ENCODE data around the gene PRAC2.

DNA sequence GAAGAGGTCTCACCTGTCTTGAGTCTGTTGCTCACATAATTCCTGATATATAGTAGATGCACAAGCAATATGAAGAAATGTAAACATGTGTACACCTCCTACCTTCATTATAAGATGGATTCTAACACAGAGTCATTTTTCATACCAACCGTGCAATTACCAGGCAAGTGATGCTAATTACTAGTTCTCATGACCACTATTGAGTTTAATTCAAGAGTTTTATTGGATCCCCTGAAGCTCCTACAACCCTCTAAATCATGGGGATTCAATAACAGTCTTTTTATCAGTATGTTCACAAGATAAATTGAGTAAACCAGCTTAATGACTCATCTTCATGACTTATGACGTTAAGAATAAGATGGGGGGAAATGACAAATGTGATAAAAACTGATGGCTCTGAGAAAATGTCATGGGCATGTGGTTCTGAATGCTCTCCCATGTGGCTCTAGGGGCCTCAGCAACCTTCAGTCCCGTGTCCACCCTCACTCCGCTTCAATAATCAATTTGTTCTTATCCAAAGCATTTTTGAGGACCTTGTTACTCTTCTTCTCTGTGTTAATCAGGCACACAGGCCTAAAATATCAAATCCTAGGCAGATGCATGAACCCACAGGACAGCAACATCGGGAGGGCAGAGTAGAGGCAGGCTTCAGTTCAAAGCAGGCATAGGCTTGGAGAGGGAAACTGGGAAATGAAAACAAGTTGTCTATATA, 43.4 kb upstream of the PRAC2 start:
- no peak for TF ChIP-seq REST (IDR thresholded peaks at IDR 0.05; ENCODE audit: insufficient read depth in 1 of 2, low read depth in 2 of 2, low read length in 2 of 2)
- no peak for TF ChIP-seq SIN3A (IDR thresholded peaks at IDR 0.05; ENCODE audit: borderline replicate concordance, insufficient read depth, low read length)
- TF ChIP-seq TAF1 (IDR thresholded peaks at IDR 0.05; ENCODE audit: borderline replicate concordance, insufficient read depth, low read length): no peak
- TF ChIP-seq POLR2AphosphoS5 (IDR thresholded peaks at IDR 0.05; ENCODE audit: low read depth, low read length): no peak
- TF ChIP-seq FOXP2 (optimal IDR thresholded peaks at IDR 0.05; ENCODE audit: borderline replicate concordance, extremely low read depth, extremely low read length, insufficient read depth): no peak
